Measurements from ENCODE around the gene CNOT6.
A peak's percentile ranks its signal among the peaks of the same experiment; 100 is the strongest.

Gene CNOT6

GRCh38 chr5:180602481-180603075, 108.4 kb downstream of the CNOT6 start:
- DNase-seq = no peak

DNA sequence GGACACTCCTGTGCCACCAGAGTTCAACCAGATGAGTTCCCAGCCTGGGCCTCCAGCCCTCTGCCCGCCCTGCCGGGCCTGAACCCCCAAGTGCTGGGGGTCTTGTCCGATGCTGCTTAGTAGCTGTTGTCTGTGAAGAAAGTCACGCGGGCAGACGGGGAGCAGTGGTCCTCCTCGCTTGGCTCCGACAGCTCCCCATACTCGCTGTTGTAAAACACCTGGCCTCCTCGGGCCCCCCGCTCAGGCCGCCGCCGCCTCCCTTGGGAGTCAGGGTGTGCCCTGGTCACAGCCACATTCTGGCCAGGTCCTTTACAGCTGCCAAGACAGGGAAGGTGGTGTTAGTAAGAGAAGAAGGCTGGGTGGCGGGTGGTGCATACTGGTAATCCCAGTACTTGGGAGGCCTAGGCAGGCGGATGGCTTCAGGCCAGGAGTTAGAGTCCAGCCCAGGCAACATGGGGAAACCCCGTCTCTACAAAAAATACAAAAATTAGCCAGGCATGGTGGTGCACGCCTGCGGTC, 109.0 kb downstream of the CNOT6 start:
- DNase-seq = no peak

DNA sequence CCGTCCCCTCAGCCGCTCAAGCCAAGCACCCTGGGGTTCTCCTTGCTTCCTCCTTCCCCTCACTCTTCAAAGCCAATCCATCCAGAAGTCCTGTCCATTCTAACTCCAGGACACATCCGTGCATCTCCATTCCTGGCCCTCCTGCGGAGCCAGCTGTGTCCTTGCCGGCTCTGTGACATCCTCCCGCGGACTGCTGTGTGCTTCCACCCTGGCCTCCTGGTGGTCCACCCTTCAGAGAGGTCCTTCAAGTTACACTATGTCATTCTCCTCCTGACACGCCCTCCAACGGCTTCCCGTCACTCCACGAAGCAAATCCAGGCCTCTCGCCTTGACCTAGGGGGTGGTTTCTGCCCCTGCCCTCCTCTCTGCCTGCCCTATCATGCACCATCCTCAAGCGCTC, 110.1 kb downstream of the CNOT6 start:
- DNase-seq = no peak

DNA sequence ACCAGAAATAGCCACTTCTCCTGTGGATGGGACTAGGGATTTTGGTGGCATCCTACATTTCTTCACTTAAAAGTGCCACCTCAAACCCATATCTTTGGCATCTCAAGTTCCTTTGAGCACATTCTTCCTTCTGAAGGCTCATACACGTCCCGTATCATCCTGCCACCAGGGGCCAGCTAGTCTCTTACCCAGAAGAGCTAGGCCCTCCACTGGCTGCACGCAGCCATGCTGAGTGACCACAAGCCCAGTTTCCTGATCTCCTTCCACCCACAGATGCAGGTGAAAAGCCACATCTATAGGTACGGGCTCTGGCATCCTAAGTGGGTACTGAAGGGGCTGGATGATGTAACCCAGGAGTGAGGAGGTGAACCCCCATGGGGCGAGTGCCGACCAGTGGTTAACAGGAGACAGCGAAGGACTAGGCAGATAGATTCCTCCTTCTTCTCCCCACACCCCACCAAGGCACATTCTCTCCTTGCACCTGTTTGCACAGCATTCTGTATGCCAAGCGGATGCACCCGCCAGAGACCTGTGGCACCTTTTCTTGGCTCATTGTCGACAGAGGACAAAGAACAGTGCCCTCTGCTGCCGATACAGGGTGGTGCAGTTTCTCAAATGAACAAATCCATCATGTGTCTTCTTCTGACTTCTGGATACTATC, 111.5 kb downstream of the CNOT6 start:
- peak; percentile 64 for DNase-seq

DNA sequence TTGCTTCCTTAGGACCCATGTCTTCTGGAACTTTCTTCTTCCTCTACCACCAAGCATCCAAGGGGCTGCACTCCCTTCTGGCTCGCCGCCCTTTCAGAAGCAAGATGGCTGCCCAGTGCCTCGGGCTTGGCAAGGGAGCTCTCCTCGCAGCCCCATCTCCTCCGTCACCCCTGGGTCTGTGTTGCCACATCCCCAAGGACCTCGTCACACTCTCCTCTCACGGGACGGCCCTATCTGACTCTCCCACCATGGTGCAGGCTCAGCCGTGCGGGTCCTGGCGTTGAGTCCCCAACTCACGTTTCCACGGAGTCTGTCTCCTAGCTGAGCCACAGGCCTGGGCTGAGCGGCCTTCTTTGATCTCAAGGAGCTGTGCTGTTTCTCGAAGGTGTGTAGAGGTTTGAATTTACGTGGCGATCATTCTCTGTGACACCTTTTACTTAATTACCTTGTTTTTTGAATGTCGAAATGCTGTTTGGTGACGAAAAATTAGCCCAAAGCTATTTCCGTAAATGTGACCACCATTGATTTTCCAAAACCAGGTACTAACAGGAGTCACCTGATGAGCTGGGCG, 112.1 kb downstream of the CNOT6 start:
- DNase-seq = no peak

DNA sequence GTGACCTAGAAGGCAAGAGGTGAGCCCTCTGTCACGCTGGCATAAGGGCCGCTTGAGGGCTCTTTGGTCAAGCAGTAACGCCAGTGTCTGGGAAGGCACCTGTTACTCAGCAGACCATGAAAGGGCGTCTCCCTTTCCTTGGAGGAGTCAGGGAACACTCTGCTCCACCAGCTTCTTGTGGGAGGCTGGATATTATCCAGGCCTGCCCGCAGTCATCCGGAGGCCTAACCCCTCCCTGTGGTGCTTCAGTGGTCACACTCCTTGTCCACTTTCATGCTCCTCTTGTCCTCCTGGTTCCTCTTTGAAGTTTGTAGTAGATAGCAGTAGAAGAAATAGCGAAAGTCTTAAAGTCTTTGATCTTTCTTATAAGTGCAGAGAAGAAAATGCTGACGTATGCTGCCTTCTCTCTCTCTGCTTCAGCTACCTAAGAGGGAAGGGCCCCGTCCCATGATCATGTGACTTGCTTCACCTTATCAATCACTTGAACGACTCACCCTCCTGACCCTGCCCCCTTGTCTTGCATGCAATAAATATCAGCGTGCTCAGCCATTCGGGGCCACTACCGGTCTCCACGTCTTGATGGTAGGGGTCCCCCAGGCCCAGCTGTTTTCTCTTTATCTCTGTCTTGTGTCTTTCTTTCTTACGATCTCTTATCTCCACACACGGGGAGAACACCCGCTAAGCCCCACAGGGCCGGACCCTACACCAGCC, 113.8 kb downstream of the CNOT6 start:
- peak; percentile 13 for DNase-seq

DNA sequence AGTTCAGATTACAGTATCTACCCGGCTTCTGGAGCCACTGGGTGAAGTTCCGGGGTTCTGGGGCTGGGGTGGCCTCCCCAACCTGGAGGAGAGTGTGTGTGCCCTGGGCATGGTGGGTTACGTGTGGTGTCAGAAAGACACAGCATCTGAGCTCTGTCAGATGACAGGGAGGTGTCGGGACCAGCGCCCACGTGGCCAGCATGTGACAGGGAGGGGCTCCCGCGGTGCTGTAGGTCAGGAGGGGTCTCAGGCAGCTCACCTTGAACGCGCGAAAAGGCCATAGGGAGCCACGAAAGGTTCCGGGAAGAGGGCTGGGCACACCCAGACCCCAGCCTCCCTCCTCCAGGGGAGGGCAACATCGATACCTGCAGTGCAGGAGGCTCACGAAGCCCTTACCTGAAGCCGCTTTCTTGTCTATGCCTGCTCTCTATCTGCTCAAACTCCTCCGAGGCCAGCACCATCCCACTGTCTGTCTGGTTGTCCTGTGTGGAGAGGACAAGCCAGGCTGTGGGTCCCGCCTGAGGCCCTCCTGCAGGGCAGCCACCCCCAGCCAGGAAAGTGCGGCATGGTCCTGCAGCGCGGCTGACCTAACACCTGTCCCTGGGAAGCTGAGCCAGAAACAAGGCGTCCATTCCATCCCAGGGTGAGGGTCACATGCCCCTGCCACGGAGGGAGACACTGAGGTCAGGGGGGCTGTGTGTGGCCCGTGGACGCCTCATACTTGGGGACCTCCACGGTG, 114.6 kb downstream of the CNOT6 start:
- DNase-seq = no peak

- no peak for DNase-seq
Observed at GRCh38 chr5:180609386-180609785, 115.2 kb downstream of the CNOT6 start.

- DNase-seq = no peak
Observed at GRCh38 chr5:180609817-180610550, 115.8 kb downstream of the CNOT6 start.

GRCh38 chr5:180611140-180611850, 117.1 kb downstream of the CNOT6 start:
- DNase-seq = no peak

- no peak for DNase-seq
Observed at GRCh38 chr5:180612683-180613082, 118.5 kb downstream of the CNOT6 start.

GRCh38 chr5:180613188-180613813, 119.1 kb downstream of the CNOT6 start:
- DNase-seq = no peak

- no peak for DNase-seq
Observed at GRCh38 chr5:180613814-180614188, 119.6 kb downstream of the CNOT6 start.

- no peak for DNase-seq
Observed at GRCh38 chr5:180618487-180618828, 124.3 kb downstream of the CNOT6 start.

DNA sequence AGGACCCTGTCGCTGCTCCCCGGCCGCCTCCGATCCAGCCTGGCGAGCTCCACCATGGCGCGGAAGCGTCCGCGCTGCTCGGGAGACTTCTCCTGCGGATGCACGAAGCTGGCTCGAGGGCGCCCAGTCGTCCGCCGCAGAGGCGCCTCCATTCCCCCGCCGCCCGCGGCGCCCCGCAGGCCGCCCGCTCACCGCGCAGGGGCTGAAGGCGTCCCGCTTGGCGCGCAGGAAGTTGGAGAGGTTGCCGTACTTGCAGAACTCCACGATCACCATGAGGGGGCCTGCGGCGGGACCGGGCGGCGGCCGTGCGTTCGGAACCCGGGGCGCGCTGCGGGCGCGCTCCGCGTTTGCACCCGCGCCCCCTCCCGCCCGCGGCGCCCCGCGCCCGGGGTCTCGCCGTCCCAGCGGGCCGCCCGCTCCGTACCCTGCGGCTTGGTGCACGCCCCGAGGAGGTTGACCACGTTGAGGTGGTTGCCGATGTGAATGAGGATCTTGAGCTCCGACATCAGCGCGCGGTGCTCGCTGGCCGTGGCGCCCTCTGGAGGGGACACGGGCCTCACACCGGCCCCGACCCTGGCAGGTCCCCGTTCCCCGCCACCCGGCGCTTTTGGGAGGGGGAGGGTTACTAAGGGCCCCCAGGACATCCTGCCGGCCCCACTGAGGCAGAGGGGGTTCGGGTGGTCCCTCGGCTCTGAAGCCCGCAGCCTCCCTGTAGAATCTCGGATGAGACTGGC, 124.8 kb downstream of the CNOT6 start:
- DNase-seq = peak; percentile 50

DNA sequence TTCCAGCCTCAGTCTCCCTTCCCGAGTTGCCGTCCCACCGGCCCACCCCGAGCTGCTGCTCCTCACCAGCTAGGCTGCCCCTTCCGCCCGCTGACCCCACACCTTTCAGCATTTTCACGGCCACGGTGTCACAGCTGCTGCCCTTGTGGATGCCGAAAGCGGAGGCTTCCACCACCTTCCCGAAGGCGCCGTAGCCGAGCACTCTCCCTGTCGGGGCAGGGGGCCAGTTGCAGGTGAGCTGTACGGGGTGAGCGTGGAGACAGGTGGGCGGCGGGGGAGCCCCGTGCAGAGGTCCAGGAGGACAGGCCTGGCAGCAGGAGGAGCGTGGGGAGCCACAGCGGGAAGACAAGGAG, 125.4 kb downstream of the CNOT6 start:
- DNase-seq = no peak

DNA sequence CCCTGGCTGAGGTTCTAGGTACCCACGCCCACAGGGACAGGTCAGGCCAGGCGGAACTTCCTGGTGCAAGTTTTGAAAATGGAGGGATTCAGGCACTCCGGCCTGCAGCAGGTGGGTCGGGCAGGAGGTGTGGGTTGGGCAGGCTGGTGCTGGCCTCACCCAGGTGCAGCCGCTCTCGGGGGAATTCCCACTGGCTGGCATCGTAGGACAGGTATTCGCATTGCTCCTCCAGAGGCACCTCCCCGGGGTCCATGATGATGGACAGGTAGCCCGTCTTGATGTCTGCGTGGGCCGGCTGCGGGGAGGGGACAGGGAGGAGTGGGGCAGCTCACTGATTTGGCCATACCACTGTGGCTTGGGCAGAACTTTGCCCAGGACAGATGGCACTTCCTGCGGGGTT, 125.8 kb downstream of the CNOT6 start:
- DNase-seq = no peak

DNA sequence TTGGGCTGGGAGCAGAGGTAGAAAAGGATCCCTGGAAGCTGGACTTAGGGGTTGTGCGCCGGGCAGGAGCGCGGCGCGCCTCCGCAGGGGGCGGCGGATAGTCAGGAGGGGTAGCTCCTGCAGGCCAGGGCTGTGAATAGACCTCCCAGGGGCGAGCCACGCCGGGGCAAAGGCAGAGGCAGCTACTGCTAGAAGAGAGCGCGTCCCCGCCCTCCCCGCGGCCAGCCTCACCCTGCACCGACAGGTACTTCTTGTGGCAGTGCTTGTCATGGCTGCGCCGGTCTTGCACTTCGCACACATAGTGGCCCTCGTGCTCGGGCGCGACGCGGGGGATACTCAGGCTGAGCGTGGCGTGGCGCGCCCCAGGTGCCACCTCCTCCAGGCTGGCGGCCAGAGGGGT, 127.1 kb downstream of the CNOT6 start:
- DNase-seq = no peak

DNA sequence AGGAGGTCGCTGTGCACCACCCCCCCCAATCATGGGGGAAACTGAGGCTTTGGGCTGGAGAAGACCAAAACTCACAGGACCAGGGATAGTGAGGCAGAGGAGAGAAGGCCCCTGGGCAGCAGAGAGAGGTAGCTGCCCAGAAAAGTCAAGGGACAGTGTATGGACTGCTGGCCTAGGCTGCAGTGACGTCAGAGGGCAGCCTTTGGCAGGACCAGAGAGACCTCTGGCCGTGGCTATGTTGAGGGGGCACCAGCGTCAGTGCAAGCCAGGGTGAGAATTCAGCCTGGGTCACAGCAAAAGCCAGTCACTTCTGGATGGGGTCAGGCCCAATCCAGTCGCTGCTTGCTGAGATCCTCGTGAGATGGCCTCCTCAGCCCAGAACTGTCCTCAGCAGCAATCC, 128.7 kb downstream of the CNOT6 start:
- no peak for DNase-seq

DNA sequence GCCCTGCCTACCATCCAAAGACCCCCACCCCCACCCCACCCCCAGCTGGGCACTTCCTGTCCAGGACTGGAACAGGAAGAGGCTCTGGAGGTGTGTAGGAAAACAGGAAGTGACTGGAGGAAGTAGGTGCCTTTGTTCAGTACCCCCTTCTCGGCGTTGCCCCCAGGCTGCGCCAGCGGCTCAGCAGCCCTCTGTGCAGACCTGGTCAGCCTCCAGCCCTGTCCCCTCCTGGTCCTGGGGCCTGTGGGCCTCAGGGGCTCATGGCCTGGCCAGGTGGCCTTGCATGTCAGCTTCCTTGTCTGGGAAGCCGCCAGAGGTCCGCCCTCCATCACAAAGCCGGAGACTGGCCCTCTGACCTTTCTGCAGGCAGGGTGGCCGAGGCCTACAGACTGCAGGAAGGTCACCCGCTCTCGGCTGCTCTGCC, 129.2 kb downstream of the CNOT6 start:
- DNase-seq = no peak

DNA sequence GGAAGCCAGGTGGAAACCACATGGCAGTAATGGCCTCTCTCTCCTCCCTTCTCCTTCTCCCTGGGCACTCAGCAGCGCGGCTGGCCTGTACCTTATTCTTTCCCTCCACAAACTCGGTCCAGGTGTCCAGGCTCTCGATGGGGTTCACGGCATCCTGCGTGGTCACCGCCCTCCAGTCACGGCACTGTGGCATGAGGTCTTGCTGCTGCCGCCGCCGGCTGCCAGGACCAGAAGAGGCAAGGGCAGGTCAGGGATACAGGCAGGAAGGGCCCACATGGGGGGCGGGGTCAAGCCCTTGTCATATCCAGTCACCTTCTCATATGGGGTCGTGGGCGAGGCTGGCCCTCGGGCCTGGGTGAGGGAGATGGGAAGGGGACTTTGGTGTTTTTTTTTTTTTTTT, 129.7 kb downstream of the CNOT6 start:
- DNase-seq = no peak
